Esophagus (tissue), 2 donors: ENCODE data around the gene ROBO3. TPM values are rescaled to one million over a fixed set of nuclear protein-coding genes. Genes with fewer than 3 reads are reported as not detected.

Experiments
- H3K27ac ChIP-seq, 2 donors: one replicate each; pipeline ENCODE4 v1.5.1; 2013; ENCODE audit warnings: low read depth in 2 of 2, mild to moderate bottlenecking in 2 of 2, inconsistent platforms in 1 of 2, low read length in 1 of 2, moderate library complexity in 1 of 2
- H3K27me3 ChIP-seq, 2 donors: one replicate each; pipeline ENCODE4 v1.6.1; 2013; ENCODE audit warnings: low read length in 2 of 2, control low read depth in 1 of 2, mild to moderate bottlenecking in 1 of 2; ENCODE audit not compliant: insufficient read depth in 2 of 2, control insufficient read depth in 1 of 2
- H3K36me3 ChIP-seq, 2 donors: one replicate each; pipeline ENCODE4 v1.6.1; 2013; ENCODE audit warnings: low read length in 1 of 2; ENCODE audit not compliant: control insufficient read depth in 2 of 2, insufficient read depth in 2 of 2
- H3K4me1 ChIP-seq, 2 donors: one replicate each; pipeline ENCODE4 v1.6.1; 2013; ENCODE audit warnings: low read length in 1 of 2; ENCODE audit not compliant: control insufficient read depth in 2 of 2, insufficient read depth in 2 of 2
- H3K4me3 ChIP-seq, 2 donors: one replicate each; pipeline ENCODE4 v1.5.1; 2013; ENCODE audit warnings: low read length in 2 of 2, mild to moderate bottlenecking in 2 of 2, low read depth in 1 of 2, moderate library complexity in 1 of 2
- H3K9me3 ChIP-seq, 2 donors: one replicate each; pipeline ENCODE4 v1.6.1; 2013; ENCODE audit warnings: mild to moderate bottlenecking in 2 of 2, low read depth in 1 of 2, low read length in 1 of 2, moderate library complexity in 1 of 2; ENCODE audit not compliant: control insufficient read depth in 2 of 2, insufficient read depth in 1 of 2
- WGBS, 2 donors: extraction: QIAGEN DNeasy Blood & Tissue Kit; methylation state at CpG; one replicate each; pipeline ENCODE4 v1.1.7; 2013; 5-methylcytosine and 5-hydroxymethylcytosine counted together
- polyA plus RNA-seq, 2 donors: library from polyadenylated mRNA; stranded (reverse); fragments of 200-250 nt; gene quantifications; one replicate each; pipeline ENCODE4 v1.2.3, GENCODE V29; 2013
- donor health status: healthy with polysubstance abuse.
- donor health status: Bipolar disorder and iron deficiency.

ROBO3 gene
- polyA plus RNA-seq, 2 donors = 8.6 to 20.6 TPM

DNA sequence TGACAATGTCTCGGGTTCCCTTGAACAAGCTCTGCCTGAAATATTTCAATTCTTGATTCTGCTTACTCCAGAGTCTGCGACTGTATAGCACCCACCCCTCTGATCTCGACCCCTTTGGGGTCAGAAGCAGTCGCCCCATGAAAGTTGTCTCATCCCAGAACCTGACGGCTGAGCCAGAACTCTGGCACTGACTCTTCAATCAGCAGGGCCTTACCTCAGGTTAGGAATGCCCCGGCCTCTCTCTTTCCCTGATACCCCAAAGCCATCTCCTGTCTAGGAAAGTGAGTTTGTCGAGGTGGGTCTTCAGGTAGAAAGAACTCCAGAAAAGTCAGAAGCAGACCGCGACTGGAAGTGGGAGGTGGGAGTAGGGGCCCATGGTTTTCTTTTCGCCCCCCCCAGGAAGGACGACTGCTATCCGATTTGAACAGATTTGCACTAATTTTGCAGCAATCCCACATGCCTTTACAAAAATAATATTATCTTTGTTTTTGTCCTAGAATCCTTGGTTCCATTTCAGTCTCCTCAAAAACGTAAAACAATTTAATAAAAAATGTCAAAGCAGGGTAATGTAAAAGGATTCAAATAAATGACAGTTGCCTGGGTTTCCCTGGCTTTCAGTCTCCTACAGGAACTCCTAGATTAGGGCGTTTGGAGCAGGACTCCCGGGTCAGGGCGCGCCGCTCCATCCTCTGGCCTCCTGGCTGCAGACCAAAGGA is 898 bp upstream of the ROBO3 start:
- Histone ChIP-seq H3K9me3 (peaks cover 0 to 6% of the 10 kb centered on the region in 2 donors), H3K4me1 (peaks cover 6 to 8% of the 10 kb centered on the region in 2 donors), H3K4me3 (no peak overlapping the region), H3K36me3 (no peaks in the 10 kb centered on the region), H3K27ac (no peak overlapping the region), H3K27me3 (peaks cover 10 to 46% of the 10 kb centered on the region in 2 donors)
- 14% methylated on average over 18 of the region's 18 CpGs for WGBS, 2 donors

DNA sequence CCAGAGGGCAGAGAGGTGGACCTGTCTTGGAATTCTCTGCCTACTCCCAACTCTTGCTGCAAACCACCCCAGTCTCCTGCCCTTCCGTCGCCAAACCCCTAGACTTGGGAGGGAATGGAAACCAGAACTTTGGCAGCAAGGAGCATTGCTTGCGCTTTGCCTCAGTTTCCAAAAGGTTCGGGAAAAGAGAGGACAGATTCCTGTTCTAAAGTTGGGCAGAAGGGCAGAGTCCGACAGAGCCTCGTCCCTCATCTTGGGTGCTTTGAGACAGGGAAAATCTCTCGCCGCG is 396 bp upstream of the ROBO3 start:
- Histone ChIP-seq H3K27me3 (peaks cover 13 to 46% of the 10 kb centered on the region in 2 donors), H3K27ac (no peak overlapping the region), H3K36me3 (no peaks in the 10 kb centered on the region), H3K4me3 (no peak overlapping the region), H3K4me1 (peaks cover 6 to 8% of the 10 kb centered on the region in 2 donors), H3K9me3 (peaks cover 0 to 6% of the 10 kb centered on the region in 2 donors)
- WGBS, 2 donors = 6 to 8% methylated on average over 9 of the region's 9 CpGs

DNA sequence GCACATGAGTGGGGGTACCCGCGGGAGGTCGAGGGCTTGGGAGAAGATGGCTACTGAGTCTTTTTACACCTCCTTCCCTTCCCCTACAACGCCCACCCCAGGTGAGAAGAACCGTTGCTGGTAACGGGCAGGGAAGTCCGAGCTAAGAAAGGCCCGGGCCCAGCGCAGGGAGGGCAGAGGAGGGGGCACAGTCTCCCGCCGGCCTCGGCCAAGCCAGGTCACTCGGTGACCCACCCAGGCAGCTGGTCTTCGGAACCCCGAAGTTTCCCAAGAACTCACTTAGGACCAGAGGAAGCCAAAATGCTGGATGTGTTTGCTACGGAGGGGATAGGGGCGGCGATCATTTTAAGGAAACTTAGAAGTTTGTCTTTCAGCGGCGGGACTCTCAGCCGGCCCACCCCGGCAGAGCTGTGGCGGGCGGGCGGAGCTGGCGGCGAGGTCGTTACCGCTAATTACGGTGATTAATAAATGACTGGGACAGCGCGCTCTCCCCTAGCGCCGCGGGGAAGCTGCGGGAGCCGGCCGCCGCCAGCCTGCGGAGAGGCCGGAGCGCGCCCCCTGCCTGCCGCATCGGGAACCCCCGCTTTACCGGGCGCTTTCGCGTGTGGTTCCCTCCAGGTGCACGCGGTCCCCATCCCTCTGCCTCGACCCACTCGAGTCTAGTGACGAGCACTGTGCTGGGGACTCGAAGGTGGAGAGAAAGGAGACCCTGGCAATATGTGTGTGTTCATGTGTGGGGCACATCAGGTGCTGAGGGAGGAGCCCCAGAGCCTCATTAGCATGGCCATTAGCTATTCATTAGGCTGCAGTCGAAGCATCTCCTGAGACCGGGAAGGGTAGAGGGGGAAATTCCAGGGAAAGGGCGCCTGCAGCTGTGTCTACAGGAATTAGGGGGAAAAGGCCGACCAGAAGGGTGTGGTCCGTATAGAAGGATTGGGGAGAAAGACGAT is 945 bp downstream of the ROBO3 start:
- H3K27me3 ChIP-seq = peaks cover 13 to 46% of the 10 kb centered on the region in 2 donors
- no peak overlapping the region for H3K4me3 ChIP-seq
- no peaks in the 10 kb centered on the region for H3K36me3 ChIP-seq
- WGBS, 2 donors = 5 to 7% methylated on average over 61 to 62 of the region's 62 CpGs
- H3K4me1 ChIP-seq = peaks cover 6 to 8% of the 10 kb centered on the region in 2 donors
- H3K9me3 ChIP-seq = peaks cover 0 to 6% of the 10 kb centered on the region in 2 donors
- H3K27ac ChIP-seq = no peak overlapping the region

DNA sequence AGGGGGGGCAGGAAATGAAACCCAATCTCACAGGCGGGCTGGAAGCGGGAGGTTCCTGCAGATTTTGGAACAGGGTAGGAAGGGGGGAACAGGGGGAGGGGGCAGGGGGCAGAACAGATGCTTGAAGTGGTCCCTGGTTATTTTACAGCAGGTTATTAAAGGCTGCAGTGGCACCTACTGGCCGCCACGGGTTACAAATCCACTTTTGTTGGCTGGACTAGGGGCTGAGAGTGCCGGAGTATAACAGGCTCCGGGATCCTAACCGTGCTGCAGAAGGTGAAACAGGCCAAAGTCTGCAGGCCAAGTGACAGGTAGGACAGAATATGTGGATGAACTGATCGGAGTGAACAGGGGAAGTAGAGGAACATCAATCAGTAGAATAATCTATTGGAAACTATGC is 2.5 kb downstream of the ROBO3 start:
- 4% methylated on average over 8 of the region's 8 CpGs for WGBS, 2 donors
- H3K27ac ChIP-seq = no peak overlapping the region
- no peaks in the 10 kb centered on the region for H3K36me3 ChIP-seq
- H3K9me3 ChIP-seq = peaks cover 0 to 6% of the 10 kb centered on the region in 2 donors
- no peak overlapping the region for H3K4me3 ChIP-seq
- peaks cover 13 to 39% of the 10 kb centered on the region in 2 donors for H3K27me3 ChIP-seq
- H3K4me1 ChIP-seq = peaks cover 6 to 8% of the 10 kb centered on the region in 2 donors

DNA sequence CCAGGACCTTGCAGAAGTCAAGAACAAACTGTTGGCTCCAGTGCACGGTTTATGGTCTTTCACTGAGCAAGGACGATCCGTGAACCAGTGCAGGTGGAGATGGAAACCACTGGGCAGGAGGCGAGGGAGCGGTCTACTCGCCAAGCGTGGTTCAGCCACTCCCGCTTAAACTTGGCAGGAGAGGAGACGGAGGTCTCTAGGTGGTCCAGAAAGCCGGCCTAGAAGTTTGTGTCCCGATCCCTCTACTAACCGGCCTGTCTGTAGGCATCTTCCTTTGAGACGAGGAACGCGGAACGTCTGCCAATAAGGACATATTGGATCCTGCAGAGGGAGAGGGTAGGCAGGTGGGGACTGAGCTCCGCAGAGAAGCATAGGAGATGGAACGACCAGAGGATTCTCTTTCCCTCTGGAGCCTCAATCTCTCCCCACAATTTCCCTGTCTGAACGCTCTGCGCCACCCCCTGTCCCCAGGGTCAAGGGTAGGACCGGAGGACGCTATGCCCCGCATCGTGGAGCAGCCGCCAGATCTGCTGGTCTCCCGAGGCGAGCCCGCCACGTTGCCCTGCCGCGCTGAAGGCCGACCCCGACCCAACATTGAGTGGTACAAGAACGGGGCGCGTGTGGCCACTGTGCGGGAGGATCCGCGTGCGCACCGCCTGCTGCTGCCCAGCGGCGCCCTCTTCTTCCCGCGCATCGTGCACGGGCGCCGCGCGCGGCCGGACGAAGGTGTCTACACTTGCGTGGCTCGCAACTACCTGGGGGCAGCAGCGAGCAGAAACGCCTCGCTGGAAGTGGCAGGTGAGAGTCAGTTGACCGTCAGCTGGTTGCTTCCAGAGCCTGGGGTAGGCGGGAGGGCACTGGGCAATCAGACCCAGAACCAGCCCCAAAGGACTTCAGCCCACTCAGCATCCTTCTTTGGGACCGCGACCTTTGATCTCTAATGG is 3.4 kb downstream of the ROBO3 start:
- Histone ChIP-seq H3K4me1 (peaks cover 4 to 6% of the 10 kb centered on the region in 2 donors), H3K36me3 (no peaks in the 10 kb centered on the region), H3K4me3 (no peak overlapping the region), H3K27me3 (peaks cover 13 to 33% of the 10 kb centered on the region in 2 donors), H3K27ac (no peak overlapping the region), H3K9me3 (peaks cover 0 to 6% of the 10 kb centered on the region in 2 donors)
- 9 to 11% methylated on average over 63 of the region's 63 CpGs for WGBS, 2 donors

DNA sequence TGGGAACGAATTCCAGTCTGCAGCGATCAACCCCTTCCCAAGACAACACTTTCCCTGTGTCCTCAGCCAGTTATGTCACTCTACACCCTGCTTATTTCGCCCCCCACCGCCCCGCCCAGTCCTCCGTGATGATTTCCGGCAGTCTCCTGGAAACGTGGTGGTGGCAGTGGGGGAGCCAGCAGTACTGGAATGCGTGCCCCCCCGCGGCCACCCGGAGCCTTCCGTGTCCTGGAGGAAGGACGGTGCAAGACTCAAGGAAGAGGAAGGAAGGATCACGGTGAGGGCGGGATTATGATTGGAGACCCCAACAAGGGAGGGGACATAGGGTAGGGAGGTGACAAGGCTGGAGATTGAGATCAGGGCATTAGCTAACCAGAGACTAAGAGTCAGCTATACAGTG is 4.1 kb downstream of the ROBO3 start:
- no peak overlapping the region for H3K27ac ChIP-seq
- WGBS, 2 donors = 5% methylated on average over 16 of the region's 16 CpGs
- H3K36me3 ChIP-seq = no peaks in the 10 kb centered on the region
- no peak overlapping the region for H3K4me3 ChIP-seq
- H3K4me1 ChIP-seq = peaks cover 4 to 6% of the 10 kb centered on the region in 2 donors
- peaks cover 13 to 30% of the 10 kb centered on the region in 2 donors for H3K27me3 ChIP-seq
- peaks cover 0 to 6% of the 10 kb centered on the region in 2 donors for H3K9me3 ChIP-seq

DNA sequence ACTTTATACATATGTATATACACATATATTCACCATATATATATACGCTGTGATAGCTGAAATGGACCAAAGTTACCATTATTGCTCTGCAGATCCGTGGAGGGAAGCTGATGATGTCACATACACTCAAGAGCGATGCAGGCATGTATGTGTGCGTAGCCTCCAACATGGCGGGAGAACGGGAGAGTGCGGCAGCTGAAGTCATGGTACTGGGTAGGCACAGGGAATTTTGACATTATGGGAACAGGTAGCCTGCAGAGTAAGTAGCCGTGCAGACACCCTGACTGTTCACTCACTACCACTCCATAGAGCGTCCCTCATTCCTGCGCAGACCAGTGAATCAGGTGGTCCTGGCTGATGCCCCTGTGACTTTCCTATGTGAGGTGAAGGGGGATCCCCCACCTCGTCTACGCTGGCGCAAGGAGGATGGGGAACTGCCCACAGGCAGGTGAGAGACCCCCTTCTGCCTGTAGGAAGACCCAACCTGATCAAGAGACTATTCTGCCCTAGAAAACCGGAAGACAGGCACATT is 4.7 kb downstream of the ROBO3 start:
- Histone ChIP-seq H3K4me3 (no peak overlapping the region), H3K4me1 (peaks cover 4 to 6% of the 10 kb centered on the region in 2 donors), H3K27ac (no peak overlapping the region), H3K9me3 (peaks cover 0 to 6% of the 10 kb centered on the region in 2 donors), H3K27me3 (peaks cover 10 to 27% of the 10 kb centered on the region in 2 donors), H3K36me3 (no peaks in the 10 kb centered on the region)
- WGBS, 2 donors = 58 to 59% methylated on average over 14 of the region's 14 CpGs

DNA sequence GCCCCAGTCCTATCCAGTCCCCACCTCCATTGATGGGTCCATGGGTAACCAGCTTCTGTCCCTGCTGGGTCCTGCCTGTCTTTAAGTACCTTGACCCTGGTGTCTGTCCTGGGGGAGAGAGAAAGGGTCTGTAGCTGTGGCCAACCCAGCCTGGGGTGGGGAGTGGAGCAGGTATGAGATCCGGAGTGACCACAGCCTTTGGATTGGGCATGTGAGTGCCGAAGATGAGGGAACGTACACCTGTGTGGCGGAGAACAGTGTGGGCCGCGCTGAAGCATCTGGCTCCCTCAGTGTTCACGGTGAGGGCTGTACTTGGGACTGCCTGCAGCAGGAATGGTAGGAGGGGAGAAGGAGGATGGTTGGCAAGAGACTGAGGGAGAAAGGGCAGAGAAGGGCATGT is 5.2 kb downstream of the ROBO3 start:
- WGBS, 2 donors = 54 to 58% methylated on average over 7 of the region's 7 CpGs
- Histone ChIP-seq H3K4me3 (no peak overlapping the region), H3K27ac (no peak overlapping the region), H3K27me3 (peaks cover 5 to 22% of the 10 kb centered on the region in 2 donors), H3K4me1 (peaks cover 4% of the 10 kb centered on the region in 2 donors), H3K9me3 (peaks cover 0 to 6% of the 10 kb centered on the region in 2 donors), H3K36me3 (no peaks in the 10 kb centered on the region)

DNA sequence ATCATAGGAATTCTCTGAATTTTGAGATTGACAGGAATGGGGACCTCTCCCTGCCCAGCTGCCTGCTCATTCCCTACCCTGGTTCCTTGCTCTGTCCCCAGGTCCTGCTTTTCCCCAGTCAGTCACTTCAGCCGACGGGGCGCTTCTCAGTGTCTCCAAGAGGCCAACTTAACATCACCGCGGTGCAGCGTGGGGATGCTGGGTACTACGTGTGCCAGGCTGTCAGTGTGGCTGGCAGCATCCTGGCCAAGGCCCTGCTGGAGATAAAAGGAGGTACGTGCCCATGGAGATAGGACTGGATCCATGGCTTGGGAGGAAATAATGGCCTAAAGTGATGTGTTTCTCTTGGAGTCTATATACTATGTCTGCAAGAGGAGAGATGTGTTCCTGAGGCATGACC is 7.0 kb downstream of the ROBO3 start:
- H3K4me1 ChIP-seq = peaks cover 0 to 9% of the 10 kb centered on the region in 2 donors
- H3K4me3 ChIP-seq = no peak overlapping the region
- no peaks in the 10 kb centered on the region for H3K9me3 ChIP-seq
- H3K36me3 ChIP-seq = no peaks in the 10 kb centered on the region
- 48 to 55% methylated on average over 8 of the region's 8 CpGs for WGBS, 2 donors
- no peak overlapping the region for H3K27ac ChIP-seq
- H3K27me3 ChIP-seq = peaks cover 4 to 10% of the 10 kb centered on the region in 2 donors
